Mucosa of stomach (tissue), 1 donor: ENCODE data around the gene CDKN1A.
"Not testable (repeated sequence)": the region's sequence is repeated elsewhere in the genome, so short reads cannot be mapped to it uniquely, and the experiment has no call there.

Experiments used
- H3K27me3 ChIP-seq: one replicate; pipeline ENCODE4 v1.7.0; 2013; ENCODE audit warnings: mild to moderate bottlenecking, low read length; ENCODE audit not compliant: control insufficient read depth, insufficient read depth
- H3K36me3 ChIP-seq: one replicate; pipeline ENCODE4 v1.7.0; 2013; ENCODE audit warnings: low read length; ENCODE audit not compliant: control insufficient read depth, insufficient read depth
- H3K4me1 ChIP-seq: one replicate; pipeline ENCODE4 v1.7.0; 2013; ENCODE audit warnings: mild to moderate bottlenecking, low read length; ENCODE audit not compliant: control insufficient read depth, insufficient read depth
- H3K4me3 ChIP-seq: one replicate; pipeline ENCODE4 v1.7.0; 2013; ENCODE audit warnings: low read length
- H3K9ac ChIP-seq: one replicate; pipeline ENCODE4 v1.7.0; 2013; ENCODE audit warnings: mild to moderate bottlenecking, low read length, moderate library complexity
- H3K9me3 ChIP-seq: one replicate; pipeline ENCODE4 v1.7.0; 2013; ENCODE audit warnings: mild to moderate bottlenecking, low read length, moderate library complexity; ENCODE audit not compliant: control insufficient read depth
- donor health status: Pancreatic carcinoma.

The CDKN1A gene

GRCh38 chr6:36695414-36695813 lies 16.9 kb downstream of the CDKN1A start:
- Histone ChIP-seq H3K27me3 (no peaks in the 10 kb centered on the region), H3K36me3 (no peaks in the 10 kb centered on the region), H3K9me3 (no peaks in the 10 kb centered on the region), H3K4me3 (no peak overlapping the region), H3K9ac (no peak overlapping the region), H3K4me1 (peaks cover 21% of the 10 kb centered on the region)

GRCh38 chr6:36697481-36697903 lies 19.0 kb downstream of the CDKN1A start, which contains the start of gene RAB44:
Gene RAB44 (plus strand): TSS chr6:36697826. CDS start chr6:36704236, 6,410 bp downstream.
- Histone ChIP-seq H3K9ac (no peak within 1 kb of the TSS), H3K9me3 (no peaks in the 10 kb centered on the region)

DNA sequence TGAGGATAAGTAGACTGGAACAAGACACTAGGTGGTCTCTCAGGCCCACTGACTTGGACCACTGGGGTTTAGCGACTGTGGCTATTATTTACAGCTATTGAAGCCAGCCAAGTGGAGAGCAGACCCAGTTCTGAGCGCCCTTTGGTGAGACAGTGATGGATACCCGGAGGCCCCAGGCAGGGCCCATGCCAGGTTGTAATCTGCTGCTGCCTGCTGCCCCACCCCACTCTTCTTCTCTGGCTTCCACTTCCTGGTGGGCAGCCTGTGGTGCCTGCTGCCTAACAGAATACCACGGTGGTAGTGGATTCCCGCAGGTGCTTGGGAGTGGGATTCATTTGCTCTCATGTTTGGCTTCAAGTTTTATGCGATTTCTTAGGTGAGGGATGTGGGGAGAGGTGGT lies 19.7 kb downstream of the CDKN1A start:
- H3K27me3 ChIP-seq = no peaks in the 10 kb centered on the region
- H3K36me3 ChIP-seq = no peaks in the 10 kb centered on the region
- H3K9ac ChIP-seq = no peak overlapping the region
- no peaks in the 10 kb centered on the region for H3K9me3 ChIP-seq
- no peak overlapping the region for H3K4me3 ChIP-seq
- H3K4me1 ChIP-seq = peaks cover 23% of the 10 kb centered on the region

More at GRCh38 chr6:36697481-36697903, 19.0 kb downstream of the CDKN1A start, which contains the start of gene RAB44:
- no peaks in the 10 kb centered on the region for H3K36me3 ChIP-seq
- no peaks in the 10 kb centered on the region for H3K27me3 ChIP-seq
- H3K4me3 ChIP-seq = no peak within 1 kb of the TSS
- peaks cover 30% of the 10 kb centered on the region for H3K4me1 ChIP-seq

- no peaks in the 10 kb centered on the region for H3K36me3 ChIP-seq
- no peaks in the 10 kb centered on the region for H3K9me3 ChIP-seq
- no peak overlapping the region for H3K9ac ChIP-seq
- H3K4me1 ChIP-seq = peaks cover 23% of the 10 kb centered on the region
- no peaks in the 10 kb centered on the region for H3K27me3 ChIP-seq
- H3K4me3 ChIP-seq = no peak overlapping the region
Observed at GRCh38 chr6:36698871-36699271, 20.4 kb downstream of the CDKN1A start.

DNA sequence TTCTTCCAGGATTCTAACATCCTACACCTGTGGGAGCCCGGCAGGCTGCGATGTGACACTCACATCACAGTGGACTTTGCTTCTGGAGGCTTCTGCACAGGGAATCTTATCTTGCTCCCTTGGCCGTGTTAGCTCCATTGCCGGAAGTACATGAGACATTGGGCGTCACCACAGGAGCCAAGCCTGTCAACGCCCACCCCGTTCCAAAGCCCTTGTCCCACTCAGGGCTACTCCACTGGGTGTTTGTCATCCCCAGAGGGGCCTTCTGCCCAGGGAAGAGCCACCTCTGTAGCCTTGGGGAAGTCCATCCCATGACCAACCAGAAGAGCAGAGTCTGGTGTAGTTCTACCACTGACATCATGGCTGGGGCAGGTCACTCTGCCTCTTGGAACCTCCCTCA lies 20.8 kb downstream of the CDKN1A start:
- H3K27me3 ChIP-seq = no peaks in the 10 kb centered on the region
- H3K4me3 ChIP-seq = no peak overlapping the region
- H3K9me3 ChIP-seq = no peaks in the 10 kb centered on the region
- no peaks in the 10 kb centered on the region for H3K36me3 ChIP-seq
- H3K4me1 ChIP-seq = peaks cover 23% of the 10 kb centered on the region
- H3K9ac ChIP-seq = no peak overlapping the region

- Histone ChIP-seq H3K4me1 (peaks cover 23% of the 10 kb centered on the region), H3K9ac (no peak overlapping the region), H3K36me3 (no peaks in the 10 kb centered on the region), H3K9me3 (no peaks in the 10 kb centered on the region), H3K27me3 (no peaks in the 10 kb centered on the region), H3K4me3 (no peak overlapping the region)
Observed at GRCh38 chr6:36700071-36700812, 21.7 kb downstream of the CDKN1A start.

DNA sequence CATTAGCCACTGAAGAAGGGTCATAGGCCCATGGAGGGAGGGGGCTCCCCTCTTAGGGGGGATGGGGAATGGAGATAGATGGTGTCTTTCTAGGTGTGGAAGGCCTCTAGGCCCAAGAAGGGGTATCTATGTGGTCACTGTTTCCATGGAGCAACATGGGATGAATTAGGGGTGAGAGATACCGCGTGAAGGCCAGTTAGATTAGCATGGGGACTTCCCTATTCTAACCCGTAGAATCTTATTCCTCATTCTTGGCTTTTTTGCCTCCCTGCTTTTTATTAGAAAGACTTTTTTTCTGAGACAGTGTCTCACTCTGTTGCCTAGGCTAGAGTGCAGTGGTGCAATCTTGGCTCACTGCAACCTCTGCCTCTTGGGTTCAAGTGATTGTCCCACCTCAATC lies 22.3 kb downstream of the CDKN1A start:
- Histone ChIP-seq H3K4me3 (no peak overlapping the region), H3K9me3 (no peaks in the 10 kb centered on the region), H3K9ac (no peak overlapping the region), H3K27me3 (no peaks in the 10 kb centered on the region), H3K36me3 (no peaks in the 10 kb centered on the region), H3K4me1 (peaks cover 23% of the 10 kb centered on the region)

- Histone ChIP-seq H3K9me3 (no peaks in the 10 kb centered on the region), H3K36me3 (no peaks in the 10 kb centered on the region), H3K4me3 (no peak overlapping the region), H3K4me1 (peaks cover 23% of the 10 kb centered on the region), H3K9ac (no peak overlapping the region), H3K27me3 (no peaks in the 10 kb centered on the region)
Observed at GRCh38 chr6:36701401-36701991, 23.0 kb downstream of the CDKN1A start.

DNA sequence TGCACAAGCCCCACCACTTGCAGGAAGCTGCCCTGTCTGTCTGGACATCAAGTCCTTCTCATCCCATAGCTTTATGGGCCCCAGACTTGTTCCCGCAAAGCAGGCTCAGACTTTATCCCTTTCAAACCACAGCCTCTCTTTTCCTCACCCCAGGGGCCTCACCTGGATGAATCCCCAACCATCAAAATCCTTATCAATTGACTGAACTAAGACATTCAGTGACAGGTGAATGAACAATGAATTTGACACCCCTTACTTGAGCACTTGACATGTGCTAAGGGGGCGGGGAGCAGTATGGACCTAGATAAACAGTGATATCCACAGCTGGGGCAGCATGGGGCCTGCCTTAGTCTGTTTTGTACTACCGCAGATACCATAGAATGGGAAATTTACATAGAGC lies 24.1 kb downstream of the CDKN1A start:
- H3K27me3 ChIP-seq = no peaks in the 10 kb centered on the region
- H3K4me3 ChIP-seq = no peak overlapping the region
- no peaks in the 10 kb centered on the region for H3K9me3 ChIP-seq
- peaks cover 23% of the 10 kb centered on the region for H3K4me1 ChIP-seq
- no peaks in the 10 kb centered on the region for H3K36me3 ChIP-seq
- H3K9ac ChIP-seq = no peak overlapping the region

DNA sequence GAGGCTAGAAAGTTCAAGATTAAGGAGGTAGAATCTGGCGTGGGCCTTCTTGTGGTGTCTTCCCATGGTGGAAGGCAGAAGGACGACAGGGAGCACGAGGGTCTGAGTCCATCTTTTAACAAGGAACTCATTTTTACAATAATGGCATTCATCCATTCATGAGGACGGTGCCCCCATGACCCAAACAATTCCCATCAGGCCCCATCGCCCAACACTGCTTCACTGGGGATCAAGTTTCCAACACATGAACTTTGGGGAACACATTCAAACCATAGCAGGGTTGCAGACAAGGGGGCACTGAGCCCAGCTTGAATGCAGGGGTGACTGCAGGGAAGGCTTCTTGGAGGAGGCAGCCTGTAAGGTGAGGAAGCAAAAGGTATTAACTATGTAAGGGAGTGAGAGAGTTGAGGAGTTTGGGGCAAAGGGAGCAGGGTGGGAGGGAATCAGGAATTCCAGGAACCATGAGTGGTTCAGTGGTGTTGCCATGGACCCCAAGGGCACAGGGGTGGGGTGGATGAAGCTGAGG lies 24.6 kb downstream of the CDKN1A start:
- Histone ChIP-seq H3K27me3 (no peaks in the 10 kb centered on the region), H3K9me3 (no peaks in the 10 kb centered on the region), H3K4me1 (peaks cover 21% of the 10 kb centered on the region), H3K36me3 (no peaks in the 10 kb centered on the region), H3K4me3 (no peak overlapping the region), H3K9ac (no peak overlapping the region)

- Histone ChIP-seq H3K9ac (no peak overlapping the region), H3K27me3 (no peaks in the 10 kb centered on the region), H3K4me1 (peaks cover 13% of the 10 kb centered on the region), H3K9me3 (no peaks in the 10 kb centered on the region), H3K4me3 (no peak overlapping the region), H3K36me3 (no peaks in the 10 kb centered on the region)
Observed at GRCh38 chr6:36703982-36704381, 25.5 kb downstream of the CDKN1A start.

DNA sequence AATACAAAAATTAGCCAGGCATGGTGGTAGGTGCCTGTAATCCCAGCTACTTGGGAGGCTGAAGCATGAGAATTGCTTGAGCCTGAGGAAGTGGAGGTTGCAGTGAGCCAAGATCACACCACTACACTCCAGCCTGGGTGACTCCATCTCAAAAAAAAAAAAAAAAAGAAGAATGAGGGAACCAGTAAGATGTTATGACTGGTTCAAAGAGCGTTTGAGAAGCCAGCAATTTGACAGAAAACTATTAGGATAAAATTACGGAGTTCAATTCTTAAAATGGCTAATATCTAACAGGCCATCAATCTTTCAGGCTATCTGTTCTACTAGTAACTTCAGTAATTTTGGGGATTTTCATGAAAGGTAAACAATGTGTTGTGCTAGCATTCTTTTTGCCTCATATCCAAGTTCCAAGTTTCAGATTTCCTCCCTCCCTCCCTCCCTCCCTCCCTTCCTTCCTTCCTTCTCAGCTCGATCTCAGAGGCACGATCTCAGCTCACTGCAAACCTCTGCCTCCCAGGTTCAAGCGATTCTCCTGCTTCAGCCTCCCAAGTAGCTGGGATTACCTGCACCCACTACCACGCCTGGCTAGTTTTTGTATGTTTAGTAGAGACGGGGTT lies 26.6 kb downstream of the CDKN1A start:
- not testable (repeated sequence) for H3K9ac ChIP-seq, H3K4me3 ChIP-seq, H3K27me3 ChIP-seq, H3K9me3 ChIP-seq, H3K36me3 ChIP-seq
- H3K4me1 ChIP-seq = peaks cover 11% of the 10 kb centered on the region
